GM23248 (cell line): ENCODE measurements around the gene MLN. TPM values are rescaled to one million over a fixed set of nuclear protein-coding genes. Genes with fewer than 3 reads are reported as not detected.

ENCODE experiments used
- DNase-seq: peaks from one replicate; pipeline ENCODE4 v3.0.0-alpha.2; 2015
- H2AFZ ChIP-seq: fragments of 200-600 bp; sonication (generic); 2 replicates; pipeline ENCODE4 v1.6.1; 2016; ENCODE audit warnings: antibody characterized with exemption
- H3F3A ChIP-seq: fragments of 200-600 bp; sonication (generic); 2 replicates; pipeline ENCODE4 v1.6.1; 2016; ENCODE audit warnings: mild to moderate bottlenecking, antibody characterized with exemption, mixed run types; ENCODE audit not compliant: insufficient read depth
- H3K27ac ChIP-seq: fragments of 200-600 bp; sonication (generic); 2 replicates; pipeline ENCODE4 v1.5.1; 2016; ENCODE audit warnings: mild to moderate bottlenecking
- H3K27me3 ChIP-seq: fragments of 200-600 bp; sonication (generic); replicated peaks from 2 replicates; pipeline ENCODE4 v1.6.1; 2016; ENCODE audit warnings: mild to moderate bottlenecking; ENCODE audit not compliant: insufficient read depth
- H3K36me3 ChIP-seq: fragments of 200-600 bp; sonication (generic); 2 replicates; pipeline ENCODE4 v1.6.1; 2016; ENCODE audit warnings: low read depth, mild to moderate bottlenecking
- H3K4me1 ChIP-seq: fragments of 200-600 bp; sonication (generic); 2 replicates; pipeline ENCODE4 v1.6.1; 2016; ENCODE audit warnings: mild to moderate bottlenecking; ENCODE audit not compliant: insufficient read depth
- H3K4me2 ChIP-seq: fragments of 200-600 bp; sonication (generic); one replicate; pipeline ENCODE4 v1.6.1; 2016; ENCODE audit warnings: mild to moderate bottlenecking; ENCODE audit not compliant: unreplicated experiment
- H3K4me3 ChIP-seq: fragments of 200-600 bp; sonication (generic); 2 replicates; pipeline ENCODE4 v1.5.1; 2016; ENCODE audit warnings: mild to moderate bottlenecking
- H3K79me2 ChIP-seq: fragments of 200-600 bp; sonication (generic); 2 replicates; pipeline ENCODE4 v1.6.1; 2016; ENCODE audit warnings: mild to moderate bottlenecking; ENCODE audit not compliant: insufficient read depth
- H3K9ac ChIP-seq: fragments of 200-600 bp; sonication (generic); 2 replicates; pipeline ENCODE4 v1.6.1; 2016; ENCODE audit warnings: mild to moderate bottlenecking
- H3K9me2 ChIP-seq: fragments of 200-600 bp; sonication (generic); 2 replicates; pipeline ENCODE4 v1.6.1; 2016; ENCODE audit warnings: mixed run types, mild to moderate bottlenecking, moderate library complexity; ENCODE audit not compliant: insufficient read depth
- H3K9me3 ChIP-seq: fragments of 200-600 bp; sonication (generic); one replicate; pipeline ENCODE4 v1.6.1; 2017; ENCODE audit warnings: low read depth
- H4K20me1 ChIP-seq: fragments of 200-600 bp; sonication (generic); 2 replicates; pipeline ENCODE4 v1.6.0; 2016; ENCODE audit not compliant: insufficient read depth
- EZH2 ChIP-seq: fragments of 200-600 bp; sonication (generic); IDR thresholded peaks from 2 replicates; pipeline ENCODE4 v1.6.1; 2018; ENCODE audit warnings: antibody characterized with exemption, mild to moderate bottlenecking; ENCODE audit not compliant: insufficient read depth, poor library complexity, severe bottlenecking
- EZH2phosphoT487 ChIP-seq: fragments of 200-600 bp; sonication (generic); IDR thresholded peaks from 2 replicates; pipeline ENCODE4 v1.6.1; 2018; ENCODE audit warnings: antibody characterized with exemption, moderate library complexity, mild to moderate bottlenecking, low read depth; ENCODE audit not compliant: insufficient read depth
- WGBS, 2 experiments: methylation state at CpG; one replicate each; pipeline ENCODE4 v1.1.6; 2015 to 2017; ENCODE audit warnings: low lambda C conversion rate in 2 of 2, low coverage in 1 of 2; ENCODE audit errors: missing lambda C conversion rate in 2 of 2; 5-methylcytosine and 5-hydroxymethylcytosine counted together
- in situ Hi-C: fragments of 300-500 bp; cut with MboI; formaldehyde crosslinking; loops from 2 replicates; pipeline ENCODE4 v1.15.0; 2020
- polyA plus RNA-seq: library from polyadenylated mRNA; unstranded; fragments of >200 nt; fragmentation: Nextera tagmentation; extraction: Ambion mirVana; gene quantifications from 2 replicates; pipeline ENCODE4 v1.2.1, GENCODE V29; 2016
- total RNA-seq: library from RNA; depleted of rRNA; stranded (reverse); fragments of >200 nt; shearing (Covaris generic); gene quantifications from 2 replicates; pipeline ENCODE4 v1.2.3, GENCODE V29; 2014

Gene MLN
- total and polyA plus RNA-seq, 2 experiments from 2014 or later = not detected

GRCh38 chr6:33840048-33840926 is 36.5 kb upstream of the MLN start:
- WGBS, 2 experiments = 37 to 39% methylated on average over 12 of the region's 12 CpGs
- Histone ChIP-seq H3K9ac (peak overlapping the region; percentile 58), H3K27me3 (no peaks in the 10 kb centered on the region), H3K9me2 (no peaks in the 10 kb centered on the region), H3K9me3 (no peaks in the 10 kb centered on the region), H3K4me1 (peaks cover 35% of the 10 kb centered on the region), H3F3A (peaks cover 17% of the 10 kb centered on the region), H3K79me2 (no peaks in the 10 kb centered on the region), H3K36me3 (no peaks in the 10 kb centered on the region), H4K20me1 (no peaks in the 10 kb centered on the region), H3K4me3 (no peak overlapping the region), H2AFZ (0 out of 2 replicates have a peak overlapping the region, but pooled peaks have one; percentile 9), H3K4me2 (peak overlapping the region; percentile 53), H3K27ac (peak overlapping the region; percentile 92)
- TF ChIP-seq EZH2 (no peak), EZH2phosphoT487 (no peak)
- in situ Hi-C loops = no loop called here
- peak; percentile 99 for DNase-seq

DNA sequence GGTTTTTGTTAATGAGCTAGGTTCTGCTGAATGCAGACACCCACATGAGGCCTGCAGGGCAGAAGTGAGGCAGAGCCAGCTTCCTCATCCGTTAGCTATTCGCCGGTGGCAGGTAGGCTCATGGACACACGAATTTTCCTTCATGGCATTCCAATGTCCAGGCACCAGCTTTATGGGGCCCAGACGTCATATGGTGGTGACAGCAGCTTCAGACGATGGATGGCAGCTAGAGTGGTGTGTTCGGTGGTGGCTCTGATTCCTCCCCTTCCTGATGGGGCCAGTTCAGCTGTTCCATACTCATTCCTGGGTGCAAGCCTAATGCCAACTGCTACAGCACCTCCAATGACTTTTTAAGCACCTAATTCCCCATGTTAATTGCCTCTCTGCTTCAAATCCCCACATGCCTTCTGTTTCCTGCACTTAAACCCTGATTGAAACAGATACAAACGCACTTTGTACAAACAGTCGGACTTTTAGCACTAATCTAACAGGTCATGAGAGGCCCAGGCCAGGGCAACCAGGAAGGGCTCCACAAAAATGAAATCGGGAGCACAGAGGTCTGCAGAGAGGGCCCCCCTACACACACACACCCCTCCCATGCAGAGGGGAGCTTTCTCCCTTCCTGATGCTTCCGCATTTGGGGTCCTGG is 35.7 kb upstream of the MLN start:
- Histone ChIP-seq H3K9me3 (no peaks in the 10 kb centered on the region), H3K9ac (peak overlapping the region; percentile 23), H3K4me1 (peaks cover 35% of the 10 kb centered on the region), H3K4me2 (peak overlapping the region; percentile 53), H3K27ac (peak overlapping the region; percentile 92), H3F3A (peaks cover 17% of the 10 kb centered on the region), H3K4me3 (no peak overlapping the region), H4K20me1 (no peaks in the 10 kb centered on the region), H3K27me3 (no peaks in the 10 kb centered on the region), H3K36me3 (no peaks in the 10 kb centered on the region), H2AFZ (no peak overlapping the region), H3K9me2 (no peaks in the 10 kb centered on the region), H3K79me2 (no peaks in the 10 kb centered on the region)
- no peak for DNase-seq
- in situ Hi-C loops = no loop called here
- WGBS, 2 experiments = 75 to 80% methylated on average over 9 to 11 of the region's 11 CpGs
- no peak for TF ChIP-seq EZH2
- TF ChIP-seq EZH2phosphoT487 = no peak

DNA sequence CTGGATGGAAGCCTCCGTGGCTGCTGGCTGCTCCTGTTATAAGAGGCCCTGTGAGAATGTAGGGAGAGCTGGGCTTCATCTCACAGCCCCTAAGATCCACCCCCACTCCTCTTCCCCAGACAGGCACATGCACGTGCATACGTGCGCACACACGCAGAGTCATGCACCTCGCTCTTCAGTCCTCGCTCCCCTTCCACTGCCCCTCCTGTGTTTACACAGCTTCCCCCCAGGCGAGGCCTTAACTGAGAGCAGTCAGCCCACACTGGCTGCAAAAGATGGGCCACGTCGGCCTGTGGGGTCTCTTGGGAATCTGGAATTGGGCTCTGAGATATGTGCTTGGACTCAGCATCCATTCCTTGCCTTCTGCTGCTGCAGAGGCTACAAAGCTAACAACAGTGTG is 35.2 kb upstream of the MLN start:
- H3K79me2 ChIP-seq = no peaks in the 10 kb centered on the region
- peaks cover 17% of the 10 kb centered on the region for H3F3A ChIP-seq
- H4K20me1 ChIP-seq = no peaks in the 10 kb centered on the region
- H3K27ac ChIP-seq = peak overlapping the region; percentile 92; the same call in 1 of the 2 replicates
- H3K4me3 ChIP-seq = no peak overlapping the region
- TF ChIP-seq EZH2 = no peak
- no peak for TF ChIP-seq EZH2phosphoT487
- H3K9me3 ChIP-seq = no peaks in the 10 kb centered on the region
- DNase-seq = no peak
- H3K9me2 ChIP-seq = no peaks in the 10 kb centered on the region
- H2AFZ ChIP-seq = no peak overlapping the region
- H3K4me1 ChIP-seq = peaks cover 35% of the 10 kb centered on the region
- no peaks in the 10 kb centered on the region for H3K27me3 ChIP-seq
- H3K9ac ChIP-seq = no peak overlapping the region
- H3K4me2 ChIP-seq = peak overlapping the region; percentile 2
- 92 to 96% methylated on average over 10 of the region's 10 CpGs for WGBS, 2 experiments
- in situ Hi-C loops = no loop called here
- H3K36me3 ChIP-seq = no peaks in the 10 kb centered on the region

GRCh38 chr6:33837971-33838665 is 34.3 kb upstream of the MLN start:
- DNase-seq = peak; percentile 63
- TF ChIP-seq EZH2 (no peak), EZH2phosphoT487 (no peak)
- Histone ChIP-seq H3K9ac (no peak overlapping the region), H3K9me3 (no peaks in the 10 kb centered on the region), H3K9me2 (no peaks in the 10 kb centered on the region), H3F3A (peaks cover 17% of the 10 kb centered on the region), H3K4me2 (peak overlapping the region; percentile 2), H4K20me1 (no peaks in the 10 kb centered on the region), H2AFZ (peak overlapping the region; percentile 50), H3K36me3 (no peaks in the 10 kb centered on the region), H3K27me3 (no peaks in the 10 kb centered on the region), H3K4me3 (no peak overlapping the region), H3K4me1 (peaks cover 35% of the 10 kb centered on the region), H3K27ac (peak overlapping the region; percentile 12; the same call in 1 of the 2 replicates), H3K79me2 (no peaks in the 10 kb centered on the region)
- 33 to 46% methylated on average over 9 to 12 of the region's 12 CpGs for WGBS, 2 experiments
- in situ Hi-C loops = no loop called here
